Measurements from ENCODE around the gene DNAH11. TPM values are rescaled to one million over a fixed set of nuclear protein-coding genes. Genes with fewer than 3 reads are reported as not detected.
"Not testable (repeated sequence)": the region's sequence is repeated elsewhere in the genome, so short reads cannot be mapped to it uniquely, and the experiment has no call there.

The DNAH11 gene, protein sequence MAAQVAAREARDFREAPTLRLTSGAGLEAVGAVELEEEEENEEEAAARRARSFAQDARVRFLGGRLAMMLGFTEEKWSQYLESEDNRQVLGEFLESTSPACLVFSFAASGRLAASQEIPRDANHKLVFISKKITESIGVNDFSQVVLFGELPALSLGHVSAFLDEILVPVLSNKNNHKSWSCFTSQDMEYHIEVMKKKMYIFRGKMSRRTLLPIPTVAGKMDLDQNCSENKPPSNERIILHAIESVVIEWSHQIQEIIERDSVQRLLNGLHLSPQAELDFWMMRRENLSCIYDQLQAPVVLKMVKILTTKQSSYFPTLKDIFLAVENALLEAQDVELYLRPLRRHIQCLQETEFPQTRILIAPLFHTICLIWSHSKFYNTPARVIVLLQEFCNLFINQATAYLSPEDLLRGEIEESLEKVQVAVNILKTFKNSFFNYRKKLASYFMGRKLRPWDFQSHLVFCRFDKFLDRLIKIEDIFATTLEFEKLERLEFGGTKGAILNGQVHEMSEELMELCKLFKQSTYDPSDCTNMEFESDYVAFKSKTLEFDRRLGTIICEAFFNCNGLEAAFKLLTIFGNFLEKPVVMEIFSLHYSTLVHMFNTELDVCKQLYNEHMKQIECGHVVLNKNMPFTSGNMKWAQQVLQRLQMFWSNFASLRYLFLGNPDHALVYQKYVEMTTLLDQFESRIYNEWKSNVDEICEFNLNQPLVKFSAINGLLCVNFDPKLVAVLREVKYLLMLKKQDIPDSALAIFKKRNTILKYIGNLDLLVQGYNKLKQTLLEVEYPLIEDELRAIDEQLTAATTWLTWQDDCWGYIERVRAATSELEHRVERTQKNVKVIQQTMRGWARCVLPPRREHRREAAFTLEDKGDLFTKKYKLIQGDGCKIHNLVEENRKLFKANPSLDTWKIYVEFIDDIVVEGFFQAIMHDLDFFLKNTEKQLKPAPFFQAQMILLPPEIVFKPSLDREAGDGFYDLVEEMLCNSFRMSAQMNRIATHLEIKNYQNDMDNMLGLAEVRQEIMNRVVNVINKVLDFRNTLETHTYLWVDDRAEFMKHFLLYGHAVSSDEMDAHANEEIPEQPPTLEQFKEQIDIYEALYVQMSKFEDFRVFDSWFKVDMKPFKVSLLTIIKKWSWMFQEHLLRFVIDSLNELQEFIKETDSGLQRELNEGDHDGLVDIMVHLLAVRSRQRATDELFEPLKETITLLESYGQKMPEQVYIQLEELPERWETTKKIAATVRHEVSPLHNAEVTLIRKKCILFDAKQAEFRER (N-terminal part only)
- total RNA-seq = 1 to 10 TPM; 2.9 to 3.6 TPM
- long read RNA-seq, partial matches to known transcripts = 2 of 6 reads
- long read RNA-seq, other reads (novel, unspliced or antisense) = 4 of 6 reads

GRCh38 chr7:21542891-21543527 lies at the start of gene DNAH11:
TSS of gene DNAH11 (plus strand) at chr7:21543039. CDS start at chr7:21543246, 207 bp downstream.
- ATAC-seq (peak; percentile 91 to 97), DNase-seq (peak; percentile 46)
- intact Hi-C loops (cut with DNase I) = no loop called here

- DNase-seq (no peak), ATAC-seq (no peak)
- intact Hi-C loops (cut with DNase I) = no loop called here
These were observed 47.1 kb upstream of the DNAH11 start for GRCh38 chr7:21495731-21496130.

DNA sequence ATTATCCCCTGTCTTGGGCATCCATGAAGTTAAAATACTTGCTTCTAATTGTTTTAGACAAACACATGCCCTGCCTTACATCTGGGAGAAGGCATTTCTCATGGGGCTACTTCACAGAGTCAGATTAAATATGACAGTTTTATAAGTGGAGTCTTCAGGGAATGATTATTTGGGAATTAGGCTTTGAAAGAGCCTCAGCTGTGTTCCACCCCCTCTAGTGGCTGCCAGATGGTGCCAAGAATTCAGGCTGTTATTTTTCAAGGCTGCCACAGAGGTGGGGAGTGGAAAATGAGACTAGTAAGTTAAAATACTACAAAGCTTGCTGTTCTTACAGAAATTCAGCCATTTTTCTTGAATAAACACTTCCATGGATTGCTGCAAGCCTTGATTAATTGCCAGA lies 45.8 kb upstream of the DNAH11 start:
- no peak for ATAC-seq
- intact Hi-C loops (cut with DNase I) = no loop called here
- DNase-seq = no peak

GRCh38 chr7:21500117-21500832 lies 42.6 kb upstream of the DNAH11 start:
- DNase-seq (no peak), ATAC-seq (no peak)
- intact Hi-C loops (cut with DNase I) = loop anchor here (10.0 kb wide), 2 partner anchors 245 to 725 kb away; no protein-coding TSS in a partner anchor

- intact Hi-C loops (cut with DNase I) = loop anchor here (10.0 kb wide), 2 partner anchors 249 to 729 kb away; no protein-coding TSS in a partner anchor
- ATAC-seq (no peak), DNase-seq (no peak)
These were observed 38.8 kb upstream of the DNAH11 start for GRCh38 chr7:21504021-21504420.

- ATAC-seq (peak; percentile 57 to 61), DNase-seq (no peak)
- intact Hi-C loops (cut with DNase I) = loop anchor here (2.0 to 10.0 kb wide), 3 partner anchors 247 to 733 kb away; no protein-coding TSS in a partner anchor
These were observed 35.1 kb upstream of the DNAH11 start for GRCh38 chr7:21507627-21508343.

DNA sequence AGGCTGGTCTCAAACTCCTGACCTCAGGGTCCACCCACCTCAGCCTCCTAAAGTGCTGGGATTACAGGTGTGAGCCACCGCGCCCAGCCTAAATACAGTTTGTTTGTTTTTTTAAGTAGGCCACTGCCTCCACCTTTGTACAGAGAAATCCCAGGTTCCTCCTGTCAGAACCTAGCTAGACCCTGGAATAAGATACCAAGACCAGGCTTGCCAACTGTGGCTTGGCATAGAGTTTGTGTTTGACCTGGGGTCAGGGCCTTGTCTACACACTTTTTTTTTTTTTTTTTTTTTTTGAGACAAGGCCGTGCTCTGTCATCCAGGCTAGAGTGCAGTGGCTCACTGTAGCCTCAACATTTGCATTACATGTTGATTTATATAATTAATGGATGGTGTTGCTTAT lies 34.3 kb upstream of the DNAH11 start:
- intact Hi-C loops (cut with DNase I) = loop anchor here (10.0 kb wide), 2 partner anchors 254 to 734 kb away; no protein-coding TSS in a partner anchor
- ATAC-seq = no peak

DNA sequence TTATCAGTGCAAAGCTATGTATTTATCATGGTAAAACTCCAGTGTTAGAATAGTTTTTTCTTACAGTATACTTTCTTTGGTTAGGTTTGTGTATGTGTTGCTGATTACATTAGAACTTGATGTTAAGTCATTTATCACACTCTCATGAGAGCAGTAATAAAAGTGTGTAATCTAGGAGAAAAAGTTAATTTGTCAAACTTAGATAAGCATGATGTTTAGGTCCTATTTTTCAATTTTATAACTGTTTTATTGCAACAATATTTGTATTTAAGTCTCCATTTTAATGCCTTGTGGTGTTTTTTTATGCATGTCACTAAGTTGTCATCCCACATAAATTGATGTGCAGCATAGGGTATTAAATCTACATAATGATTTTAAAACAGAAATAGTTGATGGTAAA lies 28.8 kb upstream of the DNAH11 start:
- intact Hi-C loops (cut with DNase I) = no loop called here
- DNase-seq (no peak), ATAC-seq (no peak)

More for the DNA sequence above, 34.3 kb upstream of the DNAH11 start:
- no peak for DNase-seq

DNA sequence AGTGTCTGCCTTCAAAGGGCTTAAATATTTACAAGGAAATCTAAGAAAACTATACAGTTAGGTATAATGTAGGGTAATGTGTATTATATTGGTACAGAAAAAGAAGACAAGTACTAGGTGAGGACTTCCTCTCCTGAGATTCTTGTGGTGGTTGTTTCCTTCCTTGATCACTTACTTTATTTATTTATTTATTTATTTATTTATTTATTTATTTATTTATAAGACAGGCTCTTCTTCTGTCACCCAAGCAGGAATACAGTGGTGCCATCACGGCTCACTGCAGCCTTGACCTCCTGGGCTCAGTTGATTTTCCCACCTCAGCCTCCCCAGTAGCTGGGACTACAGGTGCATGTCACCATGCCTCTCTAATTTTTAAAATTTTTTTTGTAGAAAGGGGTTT lies 18.2 kb upstream of the DNAH11 start:
- intact Hi-C loops (cut with DNase I) = no loop called here
- ATAC-seq = no peak

GRCh38 chr7:21526007-21526406 lies 16.8 kb upstream of the DNAH11 start:
- DNase-seq = no peak
- intact Hi-C loops (cut with DNase I) = no loop called here
- no peak for ATAC-seq

More for the DNA sequence above, 18.2 kb upstream of the DNAH11 start:
- DNase-seq = no peak

GRCh38 chr7:21526448-21526847 lies 16.4 kb upstream of the DNAH11 start:
- intact Hi-C loops (cut with DNase I) = no loop called here
- no peak for ATAC-seq
- DNase-seq = no peak

- ATAC-seq; DNase-seq; intact Hi-C loops (cut with DNase I): not testable (repeated sequence)
These were observed 10.4 kb upstream of the DNAH11 start for GRCh38 chr7:21532485-21532884.

DNA sequence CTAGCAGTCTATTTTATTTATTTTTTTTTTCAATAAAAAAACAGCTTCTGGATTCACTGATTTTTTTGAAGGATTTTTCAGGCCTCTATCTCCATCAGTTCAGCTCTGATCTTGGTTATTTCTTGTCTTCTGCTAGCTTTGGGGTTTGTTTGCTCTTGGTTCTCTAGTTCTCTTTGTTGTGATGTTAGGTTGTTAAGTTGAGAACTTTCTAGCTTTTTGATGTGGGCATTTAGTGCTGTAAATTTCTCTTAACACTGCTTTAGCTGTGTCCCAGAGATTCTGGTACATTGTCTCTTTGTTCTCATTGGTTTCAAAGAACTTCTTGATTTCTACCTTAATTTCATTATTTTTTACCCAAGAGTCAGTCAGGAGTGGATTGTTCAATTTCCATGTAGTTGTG lies 9.2 kb upstream of the DNAH11 start:
- ATAC-seq; intact Hi-C loops (cut with DNase I); DNase-seq: not testable (repeated sequence)

DNA sequence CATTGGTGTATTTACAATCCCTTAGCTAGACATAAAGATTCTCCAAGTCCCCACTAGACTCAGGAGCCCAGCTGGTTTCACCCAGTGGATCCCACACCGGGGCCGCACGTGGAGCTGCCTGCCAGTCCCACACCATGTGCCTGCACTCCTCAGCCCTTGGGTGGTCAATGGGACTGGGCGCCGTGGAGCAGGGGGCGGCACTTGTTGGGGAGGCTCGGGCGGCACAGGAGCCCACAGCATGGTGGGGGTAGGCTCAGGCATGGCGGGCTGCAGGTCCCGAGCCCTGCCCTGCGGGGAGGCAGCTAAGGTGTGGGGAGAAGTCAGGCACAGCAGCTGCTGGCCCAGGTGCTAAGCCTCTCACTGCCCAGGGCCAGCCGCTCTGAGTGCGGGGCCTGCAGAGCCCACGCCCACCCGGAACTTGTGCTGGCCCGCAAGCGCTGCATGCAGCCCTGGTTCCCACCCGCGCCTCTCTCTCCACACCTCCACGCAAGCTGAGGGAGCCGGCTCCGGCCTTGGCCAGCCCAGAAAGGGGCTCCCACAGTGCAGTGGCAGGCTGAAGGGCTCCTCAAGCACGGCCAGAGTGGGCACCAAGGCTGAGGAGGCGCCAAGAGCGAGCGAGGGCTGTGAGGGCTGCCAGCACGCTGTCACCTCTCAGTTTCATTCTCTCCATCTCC lies 6.3 kb upstream of the DNAH11 start:
- ATAC-seq; DNase-seq; intact Hi-C loops (cut with DNase I): not testable (repeated sequence)

DNA sequence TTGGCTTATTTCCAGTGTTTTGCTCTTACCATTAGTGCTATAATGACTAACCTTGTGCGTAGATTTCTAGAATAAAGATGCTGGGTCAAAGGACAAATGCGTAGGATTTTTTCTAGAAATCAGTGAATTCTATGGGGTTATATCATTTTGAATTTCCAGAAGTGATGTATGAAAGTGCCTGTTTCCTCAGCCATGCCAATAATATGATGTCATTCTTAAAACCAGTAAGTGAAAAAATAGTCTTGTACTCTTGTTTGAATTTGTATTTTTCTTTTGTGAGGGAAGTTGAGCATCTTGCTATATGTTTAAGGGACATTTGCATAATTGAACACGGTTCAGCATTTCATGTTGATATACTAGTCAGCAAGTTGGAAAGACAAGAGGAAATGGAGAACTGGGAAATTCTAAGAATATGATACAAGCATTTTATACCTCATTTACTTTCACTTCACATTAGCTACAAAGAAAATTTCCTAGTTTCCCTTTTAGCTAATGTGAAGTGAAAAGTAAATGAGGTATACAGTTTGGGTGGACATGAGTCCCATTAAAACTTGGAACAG lies 3.8 kb upstream of the DNAH11 start:
- ATAC-seq (no peak), DNase-seq (no peak)
- intact Hi-C loops (cut with DNase I) = no loop called here

All from left cardiac atrium (tissue), 4 donors.